ENCODE results near the gene RBM47. TPM values are rescaled to one million over a fixed set of nuclear protein-coding genes. Genes with fewer than 3 reads are reported as not detected.

RBM47 gene
- total RNA-seq, 1 donor from 2014 or later = 0.98 TPM

- Mint-ChIP-seq H3K9me3 (ENCODE audit: unreplicated experiment) (no peaks in the 10 kb centered on the region), H3K36me3 (ENCODE audit: unreplicated experiment) (no peaks in the 10 kb centered on the region), H3K27ac (ENCODE audit: unreplicated experiment) (no peak overlapping the region), H3K4me1 (ENCODE audit: low read depth, unreplicated experiment) (no peaks in the 10 kb centered on the region), H3K27me3 (ENCODE audit: unreplicated experiment) (no peaks in the 10 kb centered on the region), H3K4me3 (ENCODE audit: unreplicated experiment) (no peak overlapping the region)
- no peak for DNase-seq
- TF ChIP-seq CTCF (IDR thresholded peaks at IDR 0.05; ENCODE audit: partially characterized antibody, unreplicated experiment) = no peak
Measured at GRCh38 chr4:40502934-40503333, 126.7 kb downstream of the RBM47 start.

GRCh38 chr4:40502220-40502619 lies 127.4 kb downstream of the RBM47 start:
- TF ChIP-seq CTCF (IDR thresholded peaks at IDR 0.05; ENCODE audit: partially characterized antibody, unreplicated experiment) = no peak
- no peak overlapping the region for H3K4me3 Mint-ChIP-seq (ENCODE audit: unreplicated experiment)
- no peak overlapping the region for H3K27ac Mint-ChIP-seq (ENCODE audit: unreplicated experiment)
- H3K9me3 Mint-ChIP-seq (ENCODE audit: unreplicated experiment) = no peaks in the 10 kb centered on the region
- DNase-seq = no peak
- H3K4me1 Mint-ChIP-seq (ENCODE audit: low read depth, unreplicated experiment) = no peaks in the 10 kb centered on the region
- no peaks in the 10 kb centered on the region for H3K36me3 Mint-ChIP-seq (ENCODE audit: unreplicated experiment)
- no peaks in the 10 kb centered on the region for H3K27me3 Mint-ChIP-seq (ENCODE audit: unreplicated experiment)

GRCh38 chr4:40500781-40501180 lies 128.9 kb downstream of the RBM47 start:
- DNase-seq = no peak
- Mint-ChIP-seq H3K4me1 (ENCODE audit: low read depth, unreplicated experiment) (no peaks in the 10 kb centered on the region), H3K27me3 (ENCODE audit: unreplicated experiment) (no peaks in the 10 kb centered on the region), H3K4me3 (ENCODE audit: unreplicated experiment) (no peak overlapping the region), H3K27ac (ENCODE audit: unreplicated experiment) (no peak overlapping the region), H3K36me3 (ENCODE audit: unreplicated experiment) (no peaks in the 10 kb centered on the region), H3K9me3 (ENCODE audit: unreplicated experiment) (no peaks in the 10 kb centered on the region)
- TF ChIP-seq CTCF (IDR thresholded peaks at IDR 0.05; ENCODE audit: partially characterized antibody, unreplicated experiment) = no peak

- Mint-ChIP-seq H3K9me3 (ENCODE audit: unreplicated experiment) (no peaks in the 10 kb centered on the region), H3K4me1 (ENCODE audit: low read depth, unreplicated experiment) (no peaks in the 10 kb centered on the region), H3K27me3 (ENCODE audit: unreplicated experiment) (peaks cover 2% of the 10 kb centered on the region), H3K36me3 (ENCODE audit: unreplicated experiment) (no peaks in the 10 kb centered on the region), H3K27ac (ENCODE audit: unreplicated experiment) (no peak overlapping the region), H3K4me3 (ENCODE audit: unreplicated experiment) (no peak overlapping the region)
- no peak for TF ChIP-seq CTCF (IDR thresholded peaks at IDR 0.05; ENCODE audit: partially characterized antibody, unreplicated experiment)
- DNase-seq = no peak
Measured at GRCh38 chr4:40493160-40493559, 136.5 kb downstream of the RBM47 start.

GRCh38 chr4:40492691-40493090 lies 137.0 kb downstream of the RBM47 start:
- H3K4me3 Mint-ChIP-seq (ENCODE audit: unreplicated experiment) = no peak overlapping the region
- H3K27ac Mint-ChIP-seq (ENCODE audit: unreplicated experiment) = no peak overlapping the region
- no peaks in the 10 kb centered on the region for H3K9me3 Mint-ChIP-seq (ENCODE audit: unreplicated experiment)
- TF ChIP-seq CTCF (IDR thresholded peaks at IDR 0.05; ENCODE audit: partially characterized antibody, unreplicated experiment) = no peak
- H3K36me3 Mint-ChIP-seq (ENCODE audit: unreplicated experiment) = no peaks in the 10 kb centered on the region
- H3K27me3 Mint-ChIP-seq (ENCODE audit: unreplicated experiment) = peaks cover 2% of the 10 kb centered on the region
- no peaks in the 10 kb centered on the region for H3K4me1 Mint-ChIP-seq (ENCODE audit: low read depth, unreplicated experiment)
- no peak for DNase-seq

Measured in glutamatergic neuron (in vitro differentiated cells).